ENCODE data around the gene AMTN. TPM values are rescaled to one million over a fixed set of nuclear protein-coding genes. Genes with fewer than 3 reads are reported as not detected.
A peak's percentile ranks its signal among the peaks of the same experiment; 100 is the strongest.
"Not testable (repeated sequence)": the region's sequence is repeated elsewhere in the genome, so short reads cannot be mapped to it uniquely, and the experiment has no call there.

AMTN gene
- total RNA-seq, 1 experiment from 2014 or later = not detected

- Mint-ChIP-seq H3K4me3 (ENCODE audit: unreplicated experiment) (no peak overlapping the region), H3K4me1 (ENCODE audit: insufficient read depth, unreplicated experiment) (no peaks in the 10 kb centered on the region), H3K27me3 (ENCODE audit: insufficient read depth, unreplicated experiment) (peaks cover 11% of the 10 kb centered on the region), H3K27ac (ENCODE audit: low read depth, unreplicated experiment) (no peak overlapping the region), H3K9me3 (ENCODE audit: unreplicated experiment) (no peaks in the 10 kb centered on the region), H3K36me3 (ENCODE audit: insufficient read depth, unreplicated experiment) (no peaks in the 10 kb centered on the region)
- TF ChIP-seq CTCF (IDR thresholded peaks at IDR 0.05; ENCODE audit: unreplicated experiment) = no peak
- ChIA-PET POLR2A (no interaction called here), CTCF (interaction anchor here (0.6 kb wide), 1 partner anchor 311 kb away, joined by 3 read pairs; no protein-coding TSS in a partner anchor)
- intact Hi-C loops (cut with micrococcal nuclease) = no loop called here
- BruUV-seq (replicated peaks) = no TSS peak
- DNase-seq (ENCODE audit: unreplicated experiment) = no peak
Measured at GRCh38 chr4:70496231-70496630, 22.1 kb upstream of the AMTN start.

GRCh38 chr4:70501838-70502237 lies 16.5 kb upstream of the AMTN start:
- H3K36me3 Mint-ChIP-seq (ENCODE audit: insufficient read depth, unreplicated experiment); H3K4me3 Mint-ChIP-seq (ENCODE audit: unreplicated experiment); intact Hi-C loops (cut with micrococcal nuclease); H3K9me3 Mint-ChIP-seq (ENCODE audit: unreplicated experiment); DNase-seq (ENCODE audit: unreplicated experiment); BruUV-seq (replicated peaks); H3K4me1 Mint-ChIP-seq (ENCODE audit: insufficient read depth, unreplicated experiment); H3K27ac Mint-ChIP-seq (ENCODE audit: low read depth, unreplicated experiment): not testable (repeated sequence)
- CTCF ChIA-PET = interaction anchor here (0.7 to 2.8 kb wide), 4 partner anchors 9 to 1184 kb away, joined by 3 to 14 read pairs (median 6); no protein-coding TSS in a partner anchor
- POLR2A ChIA-PET = interaction anchor here (0.8 kb wide), 1 partner anchor 10 kb away, joined by 3 read pairs; no protein-coding TSS in a partner anchor
- peaks cover 15% of the 10 kb centered on the region for H3K27me3 Mint-ChIP-seq (ENCODE audit: insufficient read depth, unreplicated experiment)

- no TSS peak for BruUV-seq (replicated peaks)
- DNase-seq (ENCODE audit: unreplicated experiment) = no peak
- intact Hi-C loops (cut with micrococcal nuclease) = loop anchor here (1.0 kb wide), 4 partner anchors 40 to 608 kb away; no protein-coding TSS in a partner anchor
- ChIA-PET POLR2A (no interaction called here), CTCF (interaction anchor here (0.6 to 3.6 kb wide), 18 partner anchors 9 to 628 kb away, joined by 3 to 22 read pairs (median 3); no protein-coding TSS in a partner anchor)
- Mint-ChIP-seq H3K27ac (ENCODE audit: low read depth, unreplicated experiment) (no peak overlapping the region), H3K36me3 (ENCODE audit: insufficient read depth, unreplicated experiment) (no peaks in the 10 kb centered on the region), H3K4me3 (ENCODE audit: unreplicated experiment) (no peak overlapping the region), H3K9me3 (ENCODE audit: unreplicated experiment) (no peaks in the 10 kb centered on the region), H3K27me3 (ENCODE audit: insufficient read depth, unreplicated experiment) (peaks cover 11% of the 10 kb centered on the region), H3K4me1 (ENCODE audit: insufficient read depth, unreplicated experiment) (no peaks in the 10 kb centered on the region)
- no peak for TF ChIP-seq CTCF (IDR thresholded peaks at IDR 0.05; ENCODE audit: unreplicated experiment)
Measured at GRCh38 chr4:70504733-70505132, 13.6 kb upstream of the AMTN start.

GRCh38 chr4:70505151-70505748 lies 13.1 kb upstream of the AMTN start:
- peak; percentile 89 for TF ChIP-seq CTCF (IDR thresholded peaks at IDR 0.05; ENCODE audit: unreplicated experiment)
- Mint-ChIP-seq H3K27me3 (ENCODE audit: insufficient read depth, unreplicated experiment) (peaks cover 11% of the 10 kb centered on the region), H3K4me1 (ENCODE audit: insufficient read depth, unreplicated experiment) (no peaks in the 10 kb centered on the region), H3K36me3 (ENCODE audit: insufficient read depth, unreplicated experiment) (no peaks in the 10 kb centered on the region), H3K9me3 (ENCODE audit: unreplicated experiment) (no peaks in the 10 kb centered on the region), H3K4me3 (ENCODE audit: unreplicated experiment) (no peak overlapping the region), H3K27ac (ENCODE audit: low read depth, unreplicated experiment) (no peak overlapping the region)
- peak; percentile 64 for DNase-seq (ENCODE audit: unreplicated experiment)
- POLR2A ChIA-PET = no interaction called here
- BruUV-seq (replicated peaks) = no TSS peak
- CTCF ChIA-PET = interaction anchor here (0.6 to 3.6 kb wide), 18 partner anchors 8 to 1218 kb away, joined by 3 to 22 read pairs (median 3); no protein-coding TSS in a partner anchor
- intact Hi-C loops (cut with micrococcal nuclease) = loop anchor here (1.0 kb wide), 4 partner anchors 39 to 609 kb away; no protein-coding TSS in a partner anchor
